MM.1S (cell line): Measurements from ENCODE around the gene METTL9.

ENCODE experiments used
- DNase-seq: peaks from one replicate; pipeline ENCODE4 v3.0.0-alpha.2; 2015
- H2AFZ ChIP-seq: fragments of 300-600 bp; sonication (generic); 2 replicates; pipeline ENCODE4 v1.6.0; 2016; ENCODE audit warnings: antibody characterized with exemption, low read length
- H3F3A ChIP-seq: fragments of 300-600 bp; sonication (generic); 2 replicates; pipeline ENCODE4 v1.6.1; 2016; ENCODE audit warnings: mild to moderate bottlenecking, antibody characterized with exemption, low read length, moderate library complexity, mixed read lengths; ENCODE audit not compliant: insufficient read depth
- H3K27ac ChIP-seq: fragments of 300-600 bp; sonication (generic); 2 replicates; pipeline ENCODE4 v1.5.1; 2016; ENCODE audit warnings: mild to moderate bottlenecking, low read length
- H3K27me3 ChIP-seq: fragments of 300-600 bp; sonication (generic); replicated peaks from 2 replicates; pipeline ENCODE4 v1.6.0; 2016; ENCODE audit warnings: low read length; ENCODE audit not compliant: insufficient read depth
- H3K36me3 ChIP-seq: fragments of 300-600 bp; sonication (generic); replicated peaks from 2 replicates; pipeline ENCODE4 v1.6.1; 2016; ENCODE audit warnings: mild to moderate bottlenecking, low read length, mixed read lengths; ENCODE audit not compliant: insufficient read depth
- H3K4me1 ChIP-seq: fragments of 300-600 bp; sonication (generic); 2 replicates; pipeline ENCODE4 v1.6.1; 2016; ENCODE audit warnings: low read length, mixed read lengths
- H3K4me2 ChIP-seq: fragments of 300-600 bp; sonication (generic); 2 replicates; pipeline ENCODE4 v1.6.0; 2016; ENCODE audit warnings: low read depth, low read length
- H3K4me3 ChIP-seq: fragments of 300-600 bp; sonication (generic); 2 replicates; pipeline ENCODE4 v1.5.1; 2016; ENCODE audit warnings: low read length, mixed read lengths
- H3K79me2 ChIP-seq: fragments of 300-600 bp; sonication (generic); 2 replicates; pipeline ENCODE4 v1.6.1; 2016; ENCODE audit warnings: mixed run types, low read length, mixed read lengths
- H3K9ac ChIP-seq: fragments of 300-600 bp; sonication (generic); 2 replicates; pipeline ENCODE4 v1.6.1; 2016; ENCODE audit warnings: low read length, mixed read lengths
- H3K9me2 ChIP-seq: fragments of 300-600 bp; sonication (generic); replicated peaks from 2 replicates; pipeline ENCODE4 v1.6.1; 2016; ENCODE audit warnings: mild to moderate bottlenecking, low read length, mixed read lengths; ENCODE audit not compliant: insufficient read depth
- H3K9me3 ChIP-seq: fragments of 300-600 bp; sonication (generic); replicated peaks from 2 replicates; pipeline ENCODE4 v1.6.1; 2016; ENCODE audit warnings: mild to moderate bottlenecking, low read length, mixed read lengths; ENCODE audit not compliant: insufficient read depth
- H4K20me1 ChIP-seq: fragments of 300-600 bp; sonication (generic); 2 replicates; pipeline ENCODE4 v1.6.1; 2016; ENCODE audit warnings: mild to moderate bottlenecking, low read length, moderate library complexity, mixed read lengths; ENCODE audit not compliant: insufficient read depth
- EZH2 ChIP-seq: fragments of 300-600 bp; sonication (generic); optimal IDR thresholded peaks from 2 replicates; pipeline ENCODE3; 2017; ENCODE audit warnings: low read depth, mild to moderate bottlenecking, antibody characterized with exemption, low read length, mixed read lengths
- EZH2phosphoT487 ChIP-seq: fragments of 300-600 bp; sonication (generic); IDR thresholded peaks from 2 replicates; pipeline ENCODE4 v1.6.1; 2018; ENCODE audit warnings: antibody characterized with exemption, low read length
- TF ChIP-seq, protein P1 (sequence below): fragments of 300-600 bp; sonication (generic); IDR thresholded peaks from 2 replicates; pipeline ENCODE4 v1.5.1; 2016; ENCODE audit warnings: antibody characterized with exemption, low read length, mixed read lengths

Gene METTL9

DNA sequence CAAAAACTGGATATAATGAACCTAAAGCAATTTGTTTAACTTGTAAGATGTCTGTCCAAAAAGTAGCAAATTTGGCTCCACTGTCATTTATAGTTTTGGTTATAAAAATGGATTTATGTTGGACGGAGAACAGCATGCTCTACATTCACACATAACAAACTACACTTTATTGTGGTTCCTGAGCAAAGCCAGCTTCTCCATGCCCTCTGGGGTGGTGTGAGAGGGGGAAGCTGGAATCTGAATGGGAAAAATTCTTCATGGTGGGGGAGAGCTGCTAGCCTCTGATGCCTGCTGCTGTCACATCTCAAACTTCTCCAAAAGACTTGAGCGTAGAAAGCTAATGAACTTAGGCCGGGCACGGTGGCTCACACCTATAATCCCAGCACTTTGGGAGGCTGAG is 9.8 kb upstream of the METTL9 start:
- Histone ChIP-seq H3K4me3 (no peak overlapping the region), H3K9me3 (no peaks in the 10 kb centered on the region), H3K27ac (no peak overlapping the region), H3K27me3 (no peaks in the 10 kb centered on the region), H3F3A (no peaks in the 10 kb centered on the region), H3K4me1 (no peaks in the 10 kb centered on the region), H3K9me2 (no peaks in the 10 kb centered on the region), H2AFZ (no peak overlapping the region), H3K9ac (no peak overlapping the region), H4K20me1 (no peaks in the 10 kb centered on the region), H3K79me2 (no peaks in the 10 kb centered on the region), H3K36me3 (no peaks in the 10 kb centered on the region), H3K4me2 (no peak overlapping the region)
- no peak for DNase-seq
- no peak for TF ChIP-seq EZH2phosphoT487
- TF ChIP-seq, protein P1, sequence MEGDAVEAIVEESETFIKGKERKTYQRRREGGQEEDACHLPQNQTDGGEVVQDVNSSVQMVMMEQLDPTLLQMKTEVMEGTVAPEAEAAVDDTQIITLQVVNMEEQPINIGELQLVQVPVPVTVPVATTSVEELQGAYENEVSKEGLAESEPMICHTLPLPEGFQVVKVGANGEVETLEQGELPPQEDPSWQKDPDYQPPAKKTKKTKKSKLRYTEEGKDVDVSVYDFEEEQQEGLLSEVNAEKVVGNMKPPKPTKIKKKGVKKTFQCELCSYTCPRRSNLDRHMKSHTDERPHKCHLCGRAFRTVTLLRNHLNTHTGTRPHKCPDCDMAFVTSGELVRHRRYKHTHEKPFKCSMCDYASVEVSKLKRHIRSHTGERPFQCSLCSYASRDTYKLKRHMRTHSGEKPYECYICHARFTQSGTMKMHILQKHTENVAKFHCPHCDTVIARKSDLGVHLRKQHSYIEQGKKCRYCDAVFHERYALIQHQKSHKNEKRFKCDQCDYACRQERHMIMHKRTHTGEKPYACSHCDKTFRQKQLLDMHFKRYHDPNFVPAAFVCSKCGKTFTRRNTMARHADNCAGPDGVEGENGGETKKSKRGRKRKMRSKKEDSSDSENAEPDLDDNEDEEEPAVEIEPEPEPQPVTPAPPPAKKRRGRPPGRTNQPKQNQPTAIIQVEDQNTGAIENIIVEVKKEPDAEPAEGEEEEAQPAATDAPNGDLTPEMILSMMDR: no peak
- TF ChIP-seq EZH2: no peak

DNA sequence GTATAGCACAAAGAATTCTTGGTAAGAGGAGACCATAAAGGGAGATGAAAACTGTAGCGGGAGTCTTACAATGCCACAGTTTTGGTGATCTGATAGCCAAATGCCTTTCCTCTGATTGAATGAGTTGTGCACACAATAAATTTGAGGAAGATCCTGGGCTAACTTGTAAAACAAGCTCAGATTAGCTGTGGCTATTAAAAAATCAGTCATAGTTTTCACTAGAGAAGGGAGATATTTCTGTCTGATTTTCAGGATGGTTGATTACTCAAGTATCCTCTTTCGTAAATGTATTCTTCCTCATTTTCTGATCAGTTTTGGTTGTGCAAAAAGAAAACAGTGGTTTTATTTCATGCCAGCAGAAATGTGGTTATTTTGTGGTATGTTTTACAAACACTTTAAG is 9.1 kb upstream of the METTL9 start:
- H2AFZ ChIP-seq: no peak overlapping the region
- no peaks in the 10 kb centered on the region for H3K36me3 ChIP-seq
- H3K9ac ChIP-seq: no peak overlapping the region

DNA sequence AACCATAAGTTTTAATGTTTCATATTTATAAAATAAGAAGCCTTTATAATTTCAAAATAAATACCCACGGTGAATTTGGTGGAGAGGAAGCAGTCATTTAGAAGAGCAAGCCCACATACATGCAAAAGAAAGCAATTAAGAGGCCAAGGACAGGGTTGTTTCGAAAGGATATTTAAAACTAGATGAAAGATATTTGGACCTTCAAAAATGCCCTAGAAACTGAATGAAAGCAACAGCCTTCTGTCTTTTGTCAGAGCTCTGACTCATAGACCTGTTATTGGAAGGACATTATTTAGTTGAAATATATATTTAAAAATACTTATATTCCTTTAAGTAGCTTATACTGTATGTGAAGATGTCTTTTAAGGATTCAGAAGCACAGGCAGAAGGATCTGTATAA is 8.6 kb upstream of the METTL9 start:
- no peaks in the 10 kb centered on the region for H3K36me3 ChIP-seq
- no peak overlapping the region for H3K9ac ChIP-seq
- H4K20me1 ChIP-seq: no peaks in the 10 kb centered on the region
- TF ChIP-seq EZH2 (no peak), EZH2phosphoT487 (no peak)
- TF ChIP-seq, protein P1: no peak
- no peaks in the 10 kb centered on the region for H3K79me2 ChIP-seq
- H3K9me2 ChIP-seq: no peaks in the 10 kb centered on the region
- H3K9me3 ChIP-seq: no peaks in the 10 kb centered on the region
- H3K27ac ChIP-seq: no peak overlapping the region
- no peaks in the 10 kb centered on the region for H3K4me1 ChIP-seq
- DNase-seq: no peak
- no peaks in the 10 kb centered on the region for H3K27me3 ChIP-seq
- H3K4me2 ChIP-seq: no peak overlapping the region
- H3F3A ChIP-seq: no peaks in the 10 kb centered on the region
- H3K4me3 ChIP-seq: no peak overlapping the region
- no peak overlapping the region for H2AFZ ChIP-seq

More for the DNA sequence above, 9.1 kb upstream of the METTL9 start:
- no peak for TF ChIP-seq EZH2
- no peak for TF ChIP-seq EZH2phosphoT487
- no peak for DNase-seq
- Histone ChIP-seq H4K20me1 (no peaks in the 10 kb centered on the region), H3K27ac (no peak overlapping the region), H3K79me2 (no peaks in the 10 kb centered on the region), H3K4me3 (no peak overlapping the region), H3K4me1 (no peaks in the 10 kb centered on the region), H3F3A (no peaks in the 10 kb centered on the region), H3K4me2 (no peak overlapping the region), H3K9me3 (no peaks in the 10 kb centered on the region), H3K9me2 (no peaks in the 10 kb centered on the region), H3K27me3 (no peaks in the 10 kb centered on the region)

DNA sequence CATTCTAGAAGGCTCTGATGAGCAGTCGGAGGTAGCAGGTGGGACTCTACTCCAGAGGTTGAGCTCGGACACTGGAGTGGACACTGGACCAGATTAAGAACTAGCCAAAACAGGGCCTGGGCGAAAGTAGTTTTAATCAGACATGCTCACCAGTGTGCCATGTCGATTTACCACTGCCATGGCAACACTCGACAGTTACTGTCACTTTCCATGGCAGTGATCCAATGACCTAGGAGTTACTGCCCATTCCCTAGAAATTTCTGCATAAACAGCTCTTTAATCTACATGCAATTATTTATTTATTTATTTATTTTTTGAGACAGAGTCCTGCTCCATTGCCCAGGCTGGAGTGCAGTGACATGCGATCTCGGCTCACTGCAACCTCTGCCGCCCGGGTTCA is 7.2 kb upstream of the METTL9 start:
- Histone ChIP-seq H2AFZ (no peak overlapping the region), H3K9ac (no peak overlapping the region), H4K20me1 (no peaks in the 10 kb centered on the region), H3K9me3 (no peaks in the 10 kb centered on the region), H3F3A (no peaks in the 10 kb centered on the region), H3K27me3 (no peaks in the 10 kb centered on the region), H3K36me3 (no peaks in the 10 kb centered on the region), H3K9me2 (no peaks in the 10 kb centered on the region), H3K4me3 (no peak overlapping the region), H3K4me2 (no peak overlapping the region), H3K79me2 (no peaks in the 10 kb centered on the region), H3K27ac (no peak overlapping the region), H3K4me1 (no peaks in the 10 kb centered on the region)
- TF ChIP-seq EZH2 (no peak), EZH2phosphoT487 (no peak)
- TF ChIP-seq, protein P1: no peak
- no peak for DNase-seq
